ENCODE data around the gene SPATS2. TPM values are rescaled to one million over a fixed set of nuclear protein-coding genes. Genes with fewer than 3 reads are reported as not detected.

Gene SPATS2
- total and polyA plus RNA-seq, 2 donors (not counting 3 experiments of a cell fraction or from before 2014, with no cell fraction given) = 55.8 to 66.5 TPM

DNA sequence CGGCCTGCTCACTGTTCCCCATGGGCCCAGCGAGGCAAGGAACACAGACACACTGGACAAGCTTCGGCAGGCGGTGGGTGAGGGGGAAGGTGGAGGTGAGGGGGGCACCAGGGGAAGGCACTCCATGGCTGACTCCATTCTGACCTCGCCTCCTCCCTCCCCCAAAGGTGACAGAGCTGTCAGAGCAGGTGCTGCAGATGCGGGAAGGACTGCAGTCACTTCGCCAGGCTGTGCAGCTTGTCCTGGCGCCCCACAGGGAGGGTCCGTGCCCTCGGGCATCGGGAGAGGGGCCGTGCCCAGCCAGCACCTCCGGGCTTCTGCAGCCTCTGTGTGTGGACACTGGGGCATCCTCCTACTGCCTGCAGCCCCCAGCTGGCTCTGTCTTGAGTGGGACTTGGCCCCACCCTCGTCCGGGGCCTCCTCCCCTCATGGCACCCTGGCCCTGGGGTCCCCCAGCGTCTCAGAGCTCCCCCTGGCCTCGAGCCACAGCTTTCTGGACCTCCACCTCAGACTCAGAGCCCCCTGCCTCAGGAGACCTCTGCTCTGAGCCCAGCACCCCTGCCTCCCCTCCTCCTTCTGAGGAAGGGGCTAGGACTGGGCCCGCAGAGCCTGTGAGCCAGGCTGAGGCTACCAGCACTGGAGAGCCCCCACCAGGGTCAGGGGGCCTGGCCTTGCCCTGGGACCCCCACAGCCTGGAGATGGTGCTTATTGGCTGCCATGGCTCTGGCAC is 190.1 kb downstream of the SPATS2 start:
- FAIRE-seq (no peak), DNase-seq (ENCODE audit: low read depth, low spot score) (no peak)
- Histone ChIP-seq H3K9me3 (replicated peaks; ENCODE audit: control insufficient read depth, insufficient read depth, low read length) (no peaks in the 10 kb centered on the region), H3K79me2 (ENCODE audit: control insufficient read depth, insufficient read depth, low read length) (no peaks in the 10 kb centered on the region), H3K36me3 (ENCODE audit: control insufficient read depth in 2 of 2, extremely low read depth in 1 of 2, insufficient read depth in 2 of 2, low read length in 2 of 2) (peaks cover 4 to 35% of the 10 kb centered on the region in 2 experiments), H3K9me1 (replicated peaks; ENCODE audit: control insufficient read depth, extremely low read depth, insufficient read depth, low read length) (no peaks in the 10 kb centered on the region), H2AFZ (ENCODE audit: low read depth, low read length) (no peak overlapping the region), H3K4me2 (ENCODE audit: insufficient read depth, low read length) (no peak overlapping the region), H3K4me3 (replicated peaks in 1 of 3; ENCODE audit: insufficient read depth in 1 of 3, low read depth in 1 of 3, low read length in 3 of 3) (no peak overlapping the region), H4K20me1 (replicated peaks; ENCODE audit: control insufficient read depth, extremely low read depth, insufficient read depth, low read length) (no peaks in the 10 kb centered on the region), H3K27me3 (ENCODE audit: control insufficient read depth in 2 of 2, insufficient read depth in 2 of 2, low read length in 2 of 2) (no peaks in the 10 kb centered on the region), H3K4me1 (ENCODE audit: control insufficient read depth, extremely low read depth, insufficient read depth, low read length) (no peaks in the 10 kb centered on the region), H3K9ac (replicated peaks; ENCODE audit: extremely low read depth, insufficient read depth, low read length) (no peak overlapping the region), H3K27ac (ENCODE audit: insufficient read depth, low read depth, low read length) (no peak overlapping the region)
- dilution Hi-C loops (cut with MboI; ENCODE audit: extremely low pct_ligation_motif_present, low sequenced_read_pairs) (no loop called here), intact Hi-C loops (cut with micrococcal nuclease) (no loop called here)
- ChIA-PET POLR2A (no interaction called here), CTCF (interaction anchor here (1.3 to 3.2 kb wide), 4 partner anchors 8 to 226 kb away, joined by 4 to 29 read pairs (median 6); no protein-coding TSS in a partner anchor)
- TF ChIP-seq MYC (IDR thresholded peaks at IDR 0.05; ENCODE audit: low read depth, low read length) (no peak), FOS (IDR thresholded peaks at IDR 0.05; ENCODE audit: borderline replicate concordance, insufficient read depth, low read length) (no peak), EZH2 (IDR thresholded peaks at IDR 0.05; ENCODE audit: borderline replicate concordance, low read depth, low read length, severe bottlenecking) (no peak), JUN (IDR thresholded peaks at IDR 0.05; ENCODE audit: borderline replicate concordance, insufficient read depth, insufficient read length, low read depth) (no peak), POLR2A (IDR thresholded peaks at IDR 0.05; ENCODE audit: low read depth, low read length) (no peak), GATA2 (IDR thresholded peaks at IDR 0.05; ENCODE audit: insufficient read depth, insufficient read length, low read depth, low read length) (no peak), POLR2AphosphoS5 (IDR thresholded peaks at IDR 0.05; ENCODE audit: insufficient read depth, low read depth, low read length) (no peak)
- TF ChIP-seq, protein P1, sequence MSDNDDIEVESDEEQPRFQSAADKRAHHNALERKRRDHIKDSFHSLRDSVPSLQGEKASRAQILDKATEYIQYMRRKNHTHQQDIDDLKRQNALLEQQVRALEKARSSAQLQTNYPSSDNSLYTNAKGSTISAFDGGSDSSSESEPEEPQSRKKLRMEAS (IDR thresholded peaks at IDR 0.05; ENCODE audit: insufficient read depth, insufficient read length) = no peak
- TF ChIP-seq, protein P2, sequence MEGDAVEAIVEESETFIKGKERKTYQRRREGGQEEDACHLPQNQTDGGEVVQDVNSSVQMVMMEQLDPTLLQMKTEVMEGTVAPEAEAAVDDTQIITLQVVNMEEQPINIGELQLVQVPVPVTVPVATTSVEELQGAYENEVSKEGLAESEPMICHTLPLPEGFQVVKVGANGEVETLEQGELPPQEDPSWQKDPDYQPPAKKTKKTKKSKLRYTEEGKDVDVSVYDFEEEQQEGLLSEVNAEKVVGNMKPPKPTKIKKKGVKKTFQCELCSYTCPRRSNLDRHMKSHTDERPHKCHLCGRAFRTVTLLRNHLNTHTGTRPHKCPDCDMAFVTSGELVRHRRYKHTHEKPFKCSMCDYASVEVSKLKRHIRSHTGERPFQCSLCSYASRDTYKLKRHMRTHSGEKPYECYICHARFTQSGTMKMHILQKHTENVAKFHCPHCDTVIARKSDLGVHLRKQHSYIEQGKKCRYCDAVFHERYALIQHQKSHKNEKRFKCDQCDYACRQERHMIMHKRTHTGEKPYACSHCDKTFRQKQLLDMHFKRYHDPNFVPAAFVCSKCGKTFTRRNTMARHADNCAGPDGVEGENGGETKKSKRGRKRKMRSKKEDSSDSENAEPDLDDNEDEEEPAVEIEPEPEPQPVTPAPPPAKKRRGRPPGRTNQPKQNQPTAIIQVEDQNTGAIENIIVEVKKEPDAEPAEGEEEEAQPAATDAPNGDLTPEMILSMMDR (IDR thresholded peaks at IDR 0.05; ENCODE audit: extremely low read depth in 1 of 2, insufficient read depth in 1 of 2, low read depth in 1 of 2, low read length in 2 of 2) = no peak
- no TSS peak for BruUV-seq (replicated peaks)

All from endothelial cell of umbilical vein (primary cell).